HFFc6 (cell line): ENCODE data around the gene CMTM8. TPM values are rescaled to one million over a fixed set of nuclear protein-coding genes. Genes with fewer than 3 reads are reported as not detected.

Experiments
- DNase-seq: peaks from one replicate; pipeline ENCODE4 v3.0.0-alpha.2; 2018
- H3K27ac Mint-ChIP-seq: 2 replicates; pipeline ENCODE4 v1.8.0; 2020; ENCODE audit warnings: mild to moderate bottlenecking, mixed read lengths
- H3K27me3 Mint-ChIP-seq: 2 replicates; pipeline ENCODE4 v1.8.0; 2021; ENCODE audit warnings: mild to moderate bottlenecking, moderate library complexity, mixed read lengths; ENCODE audit not compliant: insufficient read depth
- H3K36me3 Mint-ChIP-seq: 2 replicates; pipeline ENCODE4 v1.8.0; 2021; ENCODE audit warnings: low read depth, mixed read lengths
- H3K4me1 Mint-ChIP-seq: 2 replicates; pipeline ENCODE4 v1.8.0; 2020; ENCODE audit warnings: low read depth, mixed read lengths
- H3K4me3 Mint-ChIP-seq: 2 replicates; pipeline ENCODE4 v1.8.0; 2020; ENCODE audit warnings: mild to moderate bottlenecking, moderate library complexity, mixed read lengths
- H3K9me3 Mint-ChIP-seq: 2 replicates; pipeline ENCODE4 v1.8.0; 2020; ENCODE audit warnings: mild to moderate bottlenecking, mixed read lengths
- CTCF ChIP-seq: fragments of 200-600 bp; sonication (generic); IDR thresholded peaks from 2 replicates; pipeline ENCODE4 v1.5.0; 2021; ENCODE audit warnings: antibody characterized with exemption, mild to moderate bottlenecking
- total RNA-seq, 6 experiments: library from RNA; stranded (reverse); fragmentation: NEBNext Ultra II Directional; extraction: Animal tissue kit (Norgen Biotek cat#: 25700); gene quantifications; 2 replicates in 1 of 6; 3 replicates in 5 of 6; pipeline ENCODE4 v1.2.3, GENCODE V29; 2021

CMTM8 gene
- total RNA-seq, 6 experiments from 2014 or later: not detected

- H3K4me1 Mint-ChIP-seq: no peaks in the 10 kb centered on the region
- TF ChIP-seq CTCF: no peak
- H3K27ac Mint-ChIP-seq: no peak overlapping the region
- no peak overlapping the region for H3K4me3 Mint-ChIP-seq
- no peaks in the 10 kb centered on the region for H3K9me3 Mint-ChIP-seq
- H3K36me3 Mint-ChIP-seq: no peaks in the 10 kb centered on the region
- H3K27me3 Mint-ChIP-seq: peaks cover 26% of the 10 kb centered on the region; the same call in 1 of the 2 replicates
- no peak for DNase-seq
Measured at GRCh38 chr3:32303977-32304881, 65.7 kb downstream of the CMTM8 start.

- Mint-ChIP-seq H3K36me3 (no peaks in the 10 kb centered on the region), H3K27me3 (peaks cover 23% of the 10 kb centered on the region; the same call in 1 of the 2 replicates), H3K4me1 (no peaks in the 10 kb centered on the region), H3K9me3 (no peaks in the 10 kb centered on the region), H3K27ac (no peak overlapping the region), H3K4me3 (no peak overlapping the region)
- no peak for DNase-seq
- no peak for TF ChIP-seq CTCF
Measured at GRCh38 chr3:32305361-32305876, 66.9 kb downstream of the CMTM8 start.

DNA sequence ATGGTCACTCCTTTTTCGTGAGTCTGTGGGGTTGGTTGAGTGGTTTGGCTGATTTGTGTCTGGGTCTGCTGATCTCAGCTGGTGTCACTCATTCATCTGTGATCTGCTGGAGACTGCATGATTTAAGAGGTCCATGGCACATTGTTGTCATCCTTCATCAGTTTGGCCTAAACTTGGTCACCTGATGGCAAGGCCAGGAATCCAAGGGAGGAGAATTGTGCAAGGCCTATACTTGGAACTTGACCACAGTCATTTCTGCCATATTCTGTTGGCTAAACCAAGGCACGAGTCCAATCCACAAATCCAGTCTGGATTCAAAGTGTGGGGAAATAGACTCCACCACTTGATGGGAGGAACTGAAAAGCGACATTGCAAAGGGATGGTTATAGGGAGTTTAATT is 67.6 kb downstream of the CMTM8 start:
- H3K4me3 Mint-ChIP-seq: no peak overlapping the region
- no peaks in the 10 kb centered on the region for H3K36me3 Mint-ChIP-seq
- no peak for DNase-seq
- H3K27me3 Mint-ChIP-seq: peaks cover 23% of the 10 kb centered on the region; the same call in 1 of the 2 replicates
- no peaks in the 10 kb centered on the region for H3K4me1 Mint-ChIP-seq
- TF ChIP-seq CTCF: no peak
- H3K9me3 Mint-ChIP-seq: no peaks in the 10 kb centered on the region
- no peak overlapping the region for H3K27ac Mint-ChIP-seq

GRCh38 chr3:32307591-32307990 is 69.1 kb downstream of the CMTM8 start:
- Mint-ChIP-seq H3K27ac (no peak overlapping the region), H3K27me3 (peaks cover 23% of the 10 kb centered on the region), H3K36me3 (no peaks in the 10 kb centered on the region)

GRCh38 chr3:32308378-32308777 is 69.9 kb downstream of the CMTM8 start:
- no peak for TF ChIP-seq CTCF
- H3K4me3 Mint-ChIP-seq: no peak overlapping the region
- no peaks in the 10 kb centered on the region for H3K36me3 Mint-ChIP-seq
- H3K4me1 Mint-ChIP-seq: 0 out of 2 replicates have a peak, but pooled peaks cover under 1% of the 10 kb centered on the region
- DNase-seq: no peak
- H3K27me3 Mint-ChIP-seq: peaks cover 17% of the 10 kb centered on the region
- no peak overlapping the region for H3K27ac Mint-ChIP-seq
- no peaks in the 10 kb centered on the region for H3K9me3 Mint-ChIP-seq

More at GRCh38 chr3:32307591-32307990, 69.1 kb downstream of the CMTM8 start:
- DNase-seq: no peak
- H3K4me3 Mint-ChIP-seq: no peak overlapping the region
- H3K9me3 Mint-ChIP-seq: no peaks in the 10 kb centered on the region
- TF ChIP-seq CTCF: no peak
- H3K4me1 Mint-ChIP-seq: no peaks in the 10 kb centered on the region
